Measurements from ENCODE around the gene EXOC6B. TPM values are rescaled to one million over a fixed set of nuclear protein-coding genes. Genes with fewer than 3 reads are reported as not detected.

EXOC6B gene
- total and polyA plus RNA-seq, 3 donors from 2014 or later: 27.7 to 45.2 (median 31.7) TPM

DNA sequence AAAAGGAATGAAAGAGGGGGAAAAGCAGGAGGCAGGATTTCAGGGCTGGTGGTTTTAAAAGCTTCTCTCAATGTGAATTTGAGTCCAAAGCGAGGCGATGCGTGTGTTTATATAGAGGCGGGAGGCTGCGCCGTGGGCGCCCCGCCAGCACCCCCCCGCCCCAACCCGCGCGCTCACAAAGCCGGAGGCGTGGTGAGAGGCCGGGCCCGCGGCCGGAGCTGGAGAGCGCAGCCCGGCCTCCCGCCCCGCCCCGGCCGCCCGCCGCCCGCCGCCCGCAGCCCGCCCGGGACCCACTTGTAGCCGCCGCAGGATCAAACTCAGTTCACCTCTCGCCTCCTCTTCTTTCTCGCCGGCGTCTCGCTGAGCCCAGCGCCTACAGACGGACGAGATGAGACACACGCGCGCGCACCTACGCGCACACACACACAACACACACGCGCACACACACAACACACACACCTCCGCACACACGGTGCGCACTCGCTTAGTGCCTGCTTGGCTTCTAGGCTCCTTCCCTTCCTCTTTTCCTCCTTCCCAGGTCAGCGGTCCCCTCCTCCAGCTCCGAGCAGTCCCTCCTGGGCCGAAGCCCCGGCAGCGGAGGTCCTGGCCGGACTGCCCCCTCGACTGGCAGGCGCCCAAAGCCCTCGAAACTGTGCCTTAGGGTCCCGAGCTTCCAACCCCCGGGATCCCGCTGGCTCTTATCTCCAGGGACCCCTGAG lies 676.8 kb downstream of the EXOC6B start:
- Histone ChIP-seq H3K4me1 (peaks cover 18% of the 10 kb centered on the region), H3K36me3 (ENCODE audit: low read depth, missing control alignments) (no peaks in the 10 kb centered on the region), H3K27me3 (no peaks in the 10 kb centered on the region), H3K4me3 (peak overlapping the region; percentile 34 to 62), H3K27ac (no peak overlapping the region), H3K9me3 (no peaks in the 10 kb centered on the region)
- TF ChIP-seq, protein P1, sequence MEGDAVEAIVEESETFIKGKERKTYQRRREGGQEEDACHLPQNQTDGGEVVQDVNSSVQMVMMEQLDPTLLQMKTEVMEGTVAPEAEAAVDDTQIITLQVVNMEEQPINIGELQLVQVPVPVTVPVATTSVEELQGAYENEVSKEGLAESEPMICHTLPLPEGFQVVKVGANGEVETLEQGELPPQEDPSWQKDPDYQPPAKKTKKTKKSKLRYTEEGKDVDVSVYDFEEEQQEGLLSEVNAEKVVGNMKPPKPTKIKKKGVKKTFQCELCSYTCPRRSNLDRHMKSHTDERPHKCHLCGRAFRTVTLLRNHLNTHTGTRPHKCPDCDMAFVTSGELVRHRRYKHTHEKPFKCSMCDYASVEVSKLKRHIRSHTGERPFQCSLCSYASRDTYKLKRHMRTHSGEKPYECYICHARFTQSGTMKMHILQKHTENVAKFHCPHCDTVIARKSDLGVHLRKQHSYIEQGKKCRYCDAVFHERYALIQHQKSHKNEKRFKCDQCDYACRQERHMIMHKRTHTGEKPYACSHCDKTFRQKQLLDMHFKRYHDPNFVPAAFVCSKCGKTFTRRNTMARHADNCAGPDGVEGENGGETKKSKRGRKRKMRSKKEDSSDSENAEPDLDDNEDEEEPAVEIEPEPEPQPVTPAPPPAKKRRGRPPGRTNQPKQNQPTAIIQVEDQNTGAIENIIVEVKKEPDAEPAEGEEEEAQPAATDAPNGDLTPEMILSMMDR (IDR thresholded peaks at IDR 0.05): no peak
- no peak for TF ChIP-seq POLR2A (IDR thresholded peaks at IDR 0.05)
- peak; percentile 74 for DNase-seq
- 1 to 2% methylated on average over 43 to 64 of the region's 65 CpGs for WGBS, 2 donors
- intact Hi-C loops (cut with DNase I; ENCODE audit: low total_unique reads): loop anchor here (5.0 kb wide), 1 partner anchor 347 kb away; no protein-coding TSS in a partner anchor

DNA sequence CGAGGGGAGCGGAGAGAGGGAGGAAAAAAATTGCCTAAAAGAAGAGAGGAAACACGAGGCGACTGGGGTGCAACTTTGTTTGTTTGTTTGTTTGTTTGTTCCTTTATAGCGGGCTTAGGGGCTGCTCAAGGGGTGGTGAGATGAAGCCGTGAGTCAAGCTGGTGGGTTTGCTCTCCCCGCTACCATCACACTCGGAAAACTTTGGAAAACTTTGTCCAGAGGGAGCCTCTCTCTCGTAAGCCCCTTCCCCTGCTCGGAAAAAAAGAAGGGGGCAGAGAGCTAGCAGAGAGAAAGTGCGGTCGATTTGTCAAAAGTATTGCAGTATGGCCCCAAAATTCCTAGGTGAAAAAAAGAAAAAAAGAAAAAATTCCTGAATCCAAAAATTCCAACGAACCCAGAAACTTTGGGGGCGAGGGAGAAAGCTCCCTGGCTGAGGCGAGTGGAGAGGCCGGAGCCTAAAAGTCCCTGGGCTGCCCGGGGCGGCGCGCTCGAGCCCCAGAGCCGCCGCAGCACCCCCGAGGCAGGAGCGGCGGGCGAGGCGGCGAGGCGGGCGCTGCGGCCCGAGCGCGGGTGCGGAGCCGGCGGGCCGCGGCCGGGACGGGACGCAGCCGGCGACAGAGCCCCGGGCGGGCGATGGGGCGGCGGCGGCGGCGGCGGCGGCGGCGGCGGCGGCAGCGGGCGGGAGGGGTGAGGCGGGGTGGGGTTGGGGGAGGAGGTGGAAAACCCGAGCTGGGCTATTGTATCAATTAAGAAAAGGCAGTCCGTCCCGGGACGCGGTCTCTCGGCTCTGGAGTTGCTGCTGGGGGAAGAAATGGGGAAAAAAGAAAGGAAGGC lies 677.6 kb downstream of the EXOC6B start:
- WGBS, 2 donors: 1% methylated on average over 43 to 54 of the region's 68 CpGs
- TF ChIP-seq, protein P1 (IDR thresholded peaks at IDR 0.05): no peak
- Histone ChIP-seq H3K36me3 (ENCODE audit: low read depth, missing control alignments) (no peaks in the 10 kb centered on the region), H3K9me3 (no peaks in the 10 kb centered on the region), H3K4me3 (peak overlapping the region; percentile 62 to 75), H3K4me1 (peaks cover 23% of the 10 kb centered on the region), H3K27me3 (no peaks in the 10 kb centered on the region), H3K27ac (peak overlapping the region; percentile 70 to 78)
- intact Hi-C loops (cut with DNase I; ENCODE audit: low total_unique reads): loop anchor here (5.0 kb wide), 1 partner anchor 346 kb away; no protein-coding TSS in a partner anchor
- no peak for DNase-seq

DNA sequence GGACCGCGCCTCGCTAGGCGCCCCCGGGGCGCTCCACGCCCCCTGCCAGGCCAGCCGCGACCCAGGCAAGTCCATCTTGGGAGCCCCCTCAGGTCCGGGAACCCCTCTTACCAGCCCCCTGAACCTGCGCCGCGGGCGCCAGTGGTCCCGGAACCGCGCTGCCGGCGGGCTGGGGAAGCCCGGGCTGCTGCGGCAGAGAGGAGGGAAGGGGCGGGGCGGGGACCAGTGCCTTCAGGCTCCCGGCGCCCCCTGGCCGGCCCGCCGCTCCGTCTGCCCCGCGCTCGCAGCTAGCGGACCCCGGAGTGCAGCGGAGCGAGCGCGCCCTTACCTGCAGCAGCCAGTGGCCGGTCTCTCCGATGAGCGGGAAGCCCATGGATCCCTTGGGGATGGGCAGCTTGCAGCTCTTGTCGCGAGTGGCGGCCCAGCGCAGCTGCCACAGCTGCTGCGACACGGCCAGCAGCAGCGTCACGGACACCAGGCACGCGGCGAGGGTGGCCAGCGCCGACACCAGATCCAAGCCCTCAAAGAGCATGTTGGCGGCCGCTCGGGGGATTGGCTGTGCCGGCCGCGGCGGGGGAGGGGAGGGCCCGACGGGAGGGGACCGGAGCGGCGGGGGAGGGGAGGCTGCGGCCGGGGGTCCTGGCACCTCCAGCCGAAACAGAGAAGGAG lies 678.4 kb downstream of the EXOC6B start, which contains the start of gene CYP26B1:
CYP26B1 (minus strand) TSS at position 560 of the 669 bp plus-strand sequence; CDS start at position 532, 28 bp downstream.
- DNase-seq: no peak
- H3K9me3 ChIP-seq: no peaks in the 10 kb centered on the region
- TF ChIP-seq, protein P1 (IDR thresholded peaks at IDR 0.05): no peak
- TF ChIP-seq POLR2A (IDR thresholded peaks at IDR 0.05): no peak
- intact Hi-C loops (cut with DNase I; ENCODE audit: low total_unique reads): loop anchor here (5.0 kb wide), 1 partner anchor 345 kb away; no protein-coding TSS in a partner anchor
- no peaks in the 10 kb centered on the region for H3K36me3 ChIP-seq (ENCODE audit: low read depth, missing control alignments)
- peaks cover 30% of the 10 kb centered on the region for H3K4me1 ChIP-seq
- 1% methylated on average over 8 to 37 of the region's 69 CpGs for WGBS, 2 donors
- H3K27ac ChIP-seq: peak within 1 kb of the TSS; percentile 70 to 78
- no peaks in the 10 kb centered on the region for H3K27me3 ChIP-seq
- H3K4me3 ChIP-seq: peak within 1 kb of the TSS; percentile 62 to 75

DNA sequence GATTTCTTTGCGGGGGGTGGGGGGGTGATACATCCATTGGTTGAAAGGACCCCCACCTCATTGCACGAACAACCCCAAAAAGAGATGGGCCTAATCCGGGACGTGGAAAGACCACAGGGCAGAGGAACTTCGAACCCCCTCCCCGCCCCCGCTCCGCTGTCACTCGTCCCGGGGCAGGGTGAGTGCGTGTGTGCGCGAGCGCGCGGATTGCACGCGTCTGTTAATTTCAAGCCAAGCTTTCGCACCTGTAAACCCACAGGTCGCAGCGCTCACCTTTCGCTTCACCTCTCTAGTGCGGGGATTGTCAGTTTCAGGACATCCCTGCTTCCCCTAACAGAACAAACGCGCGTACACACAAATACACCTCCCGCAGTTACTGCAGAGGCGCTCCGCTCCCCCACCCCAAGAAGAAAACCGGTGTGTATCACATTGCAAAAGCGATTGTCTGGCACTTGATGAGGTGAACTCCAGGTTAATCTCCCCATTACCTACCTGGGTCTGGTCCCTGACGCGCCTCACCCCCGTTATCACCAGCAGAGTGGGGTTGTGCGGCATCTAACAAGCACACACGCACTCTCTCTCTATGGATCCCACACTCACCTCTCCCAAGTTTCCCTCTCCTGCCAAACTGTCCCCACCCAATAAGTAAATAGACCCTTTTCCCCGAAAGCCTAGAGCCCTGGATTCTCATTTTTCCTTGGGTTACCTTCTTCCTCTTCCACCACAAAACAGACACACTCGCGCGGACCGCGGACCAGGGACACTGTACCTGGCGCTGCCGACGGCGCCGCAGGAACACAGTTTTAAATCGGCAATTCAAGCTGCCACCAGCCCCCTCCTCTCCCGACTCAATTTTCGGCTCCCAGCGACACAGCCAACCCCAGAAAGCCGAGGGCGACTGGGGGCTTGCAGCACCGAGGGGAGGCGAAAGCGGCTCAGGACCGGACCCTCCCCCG lies 679.2 kb downstream of the EXOC6B start:
- peaks cover 38% of the 10 kb centered on the region for H3K4me1 ChIP-seq

More for the DNA sequence above, 679.2 kb downstream of the EXOC6B start:
- no peak for DNase-seq
- WGBS, 2 donors: 3 to 4% methylated on average over 46 to 58 of the region's 58 CpGs
- intact Hi-C loops (cut with DNase I; ENCODE audit: low total_unique reads): loop anchor here (5.0 kb wide), 1 partner anchor 344 kb away; no protein-coding TSS in a partner anchor
- Histone ChIP-seq H3K4me3 (peak overlapping the region; percentile 62 to 75), H3K9me3 (no peaks in the 10 kb centered on the region), H3K27me3 (no peaks in the 10 kb centered on the region), H3K36me3 (ENCODE audit: low read depth, missing control alignments) (no peaks in the 10 kb centered on the region), H3K27ac (peak overlapping the region; percentile 70 to 78)
- TF ChIP-seq, protein P1 (IDR thresholded peaks at IDR 0.05): no peak
- TF ChIP-seq POLR2A (IDR thresholded peaks at IDR 0.05): no peak
